Thyroid gland (tissue), 4 donors: ENCODE results near the gene NPB. TPM values are rescaled to one million over a fixed set of nuclear protein-coding genes. Genes with fewer than 3 reads are reported as not detected.
A peak's percentile ranks its signal among the peaks of the same experiment; 100 is the strongest.

Source experiments
- DNase-seq, 2 donors: peaks; one replicate each; pipeline ENCODE4 v3.0.0-alpha.2; 2019
- H3K27ac ChIP-seq, 3 donors: fragments of 200-600 bp; sonication (generic); 1 replicate in 2 of 3; 2 replicates in 1 of 3; pipeline ENCODE4 v1.5.1; 2016 to 2019; ENCODE audit warnings: mild to moderate bottlenecking in 1 of 3, moderate library complexity in 1 of 3
- H3K27me3 ChIP-seq: fragments of 200-600 bp; sonication (generic); one replicate; pipeline ENCODE4 v1.5.1; 2019
- H3K36me3 ChIP-seq, 2 donors: fragments of 200-600 bp; sonication (generic); one replicate each; pipeline ENCODE4 v1.5.1; 2016 to 2019
- H3K4me1 ChIP-seq, 2 donors: fragments of 200-600 bp; sonication (generic); one replicate each; pipeline ENCODE4 v1.5.1; 2017 to 2019
- H3K4me3 ChIP-seq, 3 donors: fragments of 200-600 bp; sonication (generic); replicated peaks in 1 of 3; 1 replicate in 2 of 3; 2 replicates in 1 of 3; pipeline ENCODE4 v1.5.1; 2016; ENCODE audit warnings: mild to moderate bottlenecking in 1 of 3
- H3K9me3 ChIP-seq: fragments of 200-600 bp; sonication (generic); one replicate; pipeline ENCODE4 v1.5.1; 2017
- POLR2A ChIP-seq, 2 donors: fragments of 450-650 bp; IDR thresholded peaks; one replicate each; pipeline ENCODE4 v1.6.1; 2017; ENCODE audit warnings: antibody characterized with exemption in 2 of 2, mild to moderate bottlenecking in 2 of 2, moderate library complexity in 1 of 2
- WGBS, 2 donors: methylation state at CpG; one replicate each; pipeline ENCODE4 v1.1.5; 2017; 5-methylcytosine and 5-hydroxymethylcytosine counted together
- intact Hi-C: fragments of 100-400 bp; cut with DNase I; formaldehyde crosslinking; loops from one replicate; pipeline ENCODE4 v1.15.1; 2023
- total RNA-seq, 4 donors: library from RNA; depleted of rRNA; stranded (reverse); fragments of >200 nt; gene quantifications; one replicate each; pipeline ENCODE4 v1.2.3, GENCODE V29; 2016
- TF ChIP-seq, protein P1 (sequence below), 6 experiments: fragments of 200-600 bp in 3 of 6; fragments of 450-650 bp in 3 of 6; sonication (generic) in 3 of 6; IDR thresholded peaks; one replicate each; pipeline ENCODE4 v1.5.1; 2016 to 2019; ENCODE audit warnings: antibody characterized with exemption in 6 of 6, mild to moderate bottlenecking in 2 of 6, inconsistent platforms in 1 of 6, moderate library complexity in 1 of 6

The NPB gene
- total RNA-seq, 4 donors from 2014 or later = 0.33 to 1.1 (median 0.38) TPM; not detected in 1

GRCh38 chr17:81865358-81865732 lies 36.7 kb upstream of the NPB start:
- intact Hi-C loops = no loop called here
- Histone ChIP-seq H3K9me3 (no peaks in the 10 kb centered on the region), H3K4me3 (no peak overlapping the region), H3K4me1 (peaks cover 24 to 42% of the 10 kb centered on the region in 2 donors), H3K27ac (no peak overlapping the region), H3K36me3 (peaks cover 20 to 22% of the 10 kb centered on the region in 2 donors), H3K27me3 (no peaks in the 10 kb centered on the region)
- 91 to 93% methylated on average over 8 of the region's 8 CpGs for WGBS, 2 donors
- no peak for DNase-seq
- TF ChIP-seq POLR2A (IDR thresholded peaks at IDR 0.05) = no peak
- TF ChIP-seq, protein P1, sequence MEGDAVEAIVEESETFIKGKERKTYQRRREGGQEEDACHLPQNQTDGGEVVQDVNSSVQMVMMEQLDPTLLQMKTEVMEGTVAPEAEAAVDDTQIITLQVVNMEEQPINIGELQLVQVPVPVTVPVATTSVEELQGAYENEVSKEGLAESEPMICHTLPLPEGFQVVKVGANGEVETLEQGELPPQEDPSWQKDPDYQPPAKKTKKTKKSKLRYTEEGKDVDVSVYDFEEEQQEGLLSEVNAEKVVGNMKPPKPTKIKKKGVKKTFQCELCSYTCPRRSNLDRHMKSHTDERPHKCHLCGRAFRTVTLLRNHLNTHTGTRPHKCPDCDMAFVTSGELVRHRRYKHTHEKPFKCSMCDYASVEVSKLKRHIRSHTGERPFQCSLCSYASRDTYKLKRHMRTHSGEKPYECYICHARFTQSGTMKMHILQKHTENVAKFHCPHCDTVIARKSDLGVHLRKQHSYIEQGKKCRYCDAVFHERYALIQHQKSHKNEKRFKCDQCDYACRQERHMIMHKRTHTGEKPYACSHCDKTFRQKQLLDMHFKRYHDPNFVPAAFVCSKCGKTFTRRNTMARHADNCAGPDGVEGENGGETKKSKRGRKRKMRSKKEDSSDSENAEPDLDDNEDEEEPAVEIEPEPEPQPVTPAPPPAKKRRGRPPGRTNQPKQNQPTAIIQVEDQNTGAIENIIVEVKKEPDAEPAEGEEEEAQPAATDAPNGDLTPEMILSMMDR (IDR thresholded peaks at IDR 0.05) = no peak

DNA sequence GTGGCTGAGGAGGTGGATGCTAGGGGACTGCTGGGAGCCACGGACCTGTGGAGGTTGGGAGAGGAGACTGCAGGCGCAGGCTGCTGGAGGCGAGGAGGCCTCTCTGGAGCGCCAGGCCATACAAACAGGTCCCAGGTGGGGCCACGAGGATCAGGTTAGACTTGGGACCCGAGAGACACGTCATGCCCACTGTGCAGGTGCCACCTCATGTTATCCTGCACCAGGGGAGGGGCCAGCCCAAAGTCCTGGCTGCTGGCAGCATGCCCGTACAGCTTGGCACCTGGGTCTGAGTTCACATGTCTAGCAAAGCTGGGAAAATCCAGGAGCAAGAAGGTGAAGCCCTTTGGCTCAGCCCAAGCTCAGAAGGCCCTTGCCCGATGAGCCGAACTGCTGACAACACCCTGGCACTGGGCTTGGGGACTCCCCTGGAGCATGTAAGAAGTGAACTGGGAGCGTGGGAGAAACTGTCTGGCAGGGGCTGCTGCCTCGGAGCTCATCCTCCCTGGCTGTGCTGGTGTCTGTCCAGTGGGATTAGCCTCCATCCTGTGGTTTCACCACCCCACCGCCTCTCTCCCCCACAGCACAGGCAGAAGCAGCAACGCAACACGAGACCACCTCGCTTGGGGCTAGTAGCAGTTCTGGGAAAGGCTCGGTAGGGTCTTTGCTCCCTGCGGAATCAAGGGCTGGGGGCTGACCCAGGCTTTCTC lies 36.2 kb upstream of the NPB start:
- H3K4me3 ChIP-seq = no peak overlapping the region
- 72 to 74% methylated on average over 8 to 14 of the region's 18 CpGs for WGBS, 2 donors
- H3K9me3 ChIP-seq = no peaks in the 10 kb centered on the region
- no peaks in the 10 kb centered on the region for H3K27me3 ChIP-seq
- no peak for TF ChIP-seq POLR2A (IDR thresholded peaks at IDR 0.05)
- TF ChIP-seq, protein P1 (IDR thresholded peaks at IDR 0.05) = no peak
- H3K36me3 ChIP-seq = peaks cover 20 to 22% of the 10 kb centered on the region in 2 donors
- intact Hi-C loops = no loop called here
- no peak overlapping the region for H3K27ac ChIP-seq
- peaks cover 25 to 43% of the 10 kb centered on the region in 2 donors for H3K4me1 ChIP-seq
- peak; percentile 52 to 68 for DNase-seq

DNA sequence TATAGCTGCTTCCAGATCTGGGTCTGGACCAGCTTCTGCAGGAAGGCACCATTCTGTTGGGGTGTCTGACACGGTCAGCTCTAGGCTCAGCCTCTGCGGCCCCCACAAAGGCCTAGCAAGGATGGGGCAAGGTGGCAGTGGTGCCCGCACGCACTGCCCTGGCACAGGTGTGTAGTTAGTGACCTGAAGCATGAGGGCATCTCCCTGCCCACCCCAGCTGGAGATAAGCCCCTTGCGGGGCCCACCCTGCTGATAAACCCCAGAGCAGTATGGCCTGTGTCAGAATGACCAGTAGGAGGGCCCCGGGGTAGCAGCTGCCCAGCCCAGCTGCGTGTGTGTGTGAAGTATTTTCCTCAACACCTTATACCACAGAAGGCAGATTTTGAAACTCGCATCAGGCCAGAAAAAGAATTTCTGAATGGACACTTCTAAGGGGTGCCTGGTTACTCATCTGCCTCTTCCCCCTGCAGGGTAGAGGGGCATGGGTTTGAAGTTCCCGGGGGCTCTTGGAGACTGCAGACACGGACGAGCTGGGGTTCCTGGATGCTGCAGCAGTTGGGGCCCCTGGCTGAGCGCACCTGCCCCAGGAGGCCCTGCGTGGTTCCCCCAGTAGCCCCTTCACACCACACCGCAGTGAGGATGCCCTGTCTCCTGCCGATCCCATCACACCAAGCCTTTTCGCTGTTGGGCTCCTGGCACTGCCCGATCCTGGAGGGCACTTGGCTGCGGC lies 35.4 kb upstream of the NPB start:
- intact Hi-C loops = no loop called here
- 85 to 89% methylated on average over 14 to 18 of the region's 18 CpGs for WGBS, 2 donors
- Histone ChIP-seq H3K4me3 (no peak overlapping the region), H3K9me3 (no peaks in the 10 kb centered on the region), H3K27ac (no peak overlapping the region), H3K36me3 (peaks cover 20 to 22% of the 10 kb centered on the region in 2 donors), H3K4me1 (peaks cover 25 to 40% of the 10 kb centered on the region in 2 donors), H3K27me3 (no peaks in the 10 kb centered on the region)
- no peak for DNase-seq
- TF ChIP-seq, protein P1 (IDR thresholded peaks at IDR 0.05) = no peak
- no peak for TF ChIP-seq POLR2A (IDR thresholded peaks at IDR 0.05)

DNA sequence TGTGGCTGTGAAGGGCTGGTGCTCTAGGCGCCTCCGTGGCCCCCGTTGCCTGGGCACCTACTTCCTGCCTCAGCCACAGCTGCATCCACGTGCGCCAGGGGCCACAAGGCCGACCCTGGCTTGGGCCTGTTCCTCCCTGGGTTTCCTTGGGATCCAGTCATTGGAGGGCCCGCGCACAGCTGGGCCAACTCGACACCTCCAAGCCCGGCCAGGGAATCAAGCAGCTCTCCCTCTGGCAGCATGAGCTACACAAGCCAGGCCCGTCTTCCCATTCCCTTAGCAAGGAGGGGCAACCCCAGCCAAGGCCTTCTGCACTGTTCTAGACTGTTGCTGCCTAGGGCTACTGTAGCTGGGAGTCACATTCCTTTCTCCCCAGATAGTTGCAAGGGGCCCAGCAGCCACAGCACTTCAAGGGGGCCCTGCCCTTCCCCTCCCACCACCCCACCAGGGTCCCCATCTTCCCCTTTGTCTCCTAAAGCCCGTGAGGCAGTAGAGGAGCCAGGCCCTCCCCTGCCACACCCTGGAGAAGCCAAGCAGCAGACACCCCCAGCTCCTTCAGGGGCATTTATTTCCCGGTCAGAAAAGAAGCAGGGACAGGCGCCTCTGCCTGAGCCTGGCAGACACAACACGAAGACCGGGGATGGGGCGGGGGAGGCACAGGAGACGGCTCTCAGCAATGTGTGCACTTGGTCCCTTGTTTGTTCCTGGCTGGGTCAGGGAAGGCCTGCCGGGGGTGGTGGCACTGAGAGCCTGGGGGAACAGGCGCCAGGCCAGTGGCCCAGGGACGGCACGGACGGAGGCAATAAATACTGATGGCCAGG lies 34.7 kb upstream of the NPB start:
- WGBS, 2 donors = 81 to 83% methylated on average over 18 to 22 of the region's 23 CpGs
- intact Hi-C loops = no loop called here
- Histone ChIP-seq H3K36me3 (peaks cover 20 to 22% of the 10 kb centered on the region in 2 donors), H3K9me3 (no peaks in the 10 kb centered on the region), H3K27me3 (no peaks in the 10 kb centered on the region), H3K4me3 (no peak overlapping the region), H3K27ac (peak overlapping the region in 1 of 3 donors; percentile 23), H3K4me1 (peaks cover 23 to 36% of the 10 kb centered on the region in 2 donors)
- DNase-seq = peak in 1 of 2 donors; percentile 21
- no peak for TF ChIP-seq POLR2A (IDR thresholded peaks at IDR 0.05)
- TF ChIP-seq, protein P1 (IDR thresholded peaks at IDR 0.05) = no peak
